Stimulated activated CD4-positive, alpha-beta T cell treated with anti-CD3 and anti-CD28 coated beads, TNF-alpha, amount 100 ng/mL, for 4 hours (primary cell): ENCODE results near the gene SNRPD2.
"Not testable (repeated sequence)": the region's sequence is repeated elsewhere in the genome, so short reads cannot be mapped to it uniquely, and the experiment has no call there.

Source experiments
- DNase-seq, 3 experiments: peaks; one replicate each; pipeline ENCODE4 v3.0.0-alpha.2; 2020; ENCODE audit warnings: low read depth in 3 of 3

The SNRPD2 gene

DNA sequence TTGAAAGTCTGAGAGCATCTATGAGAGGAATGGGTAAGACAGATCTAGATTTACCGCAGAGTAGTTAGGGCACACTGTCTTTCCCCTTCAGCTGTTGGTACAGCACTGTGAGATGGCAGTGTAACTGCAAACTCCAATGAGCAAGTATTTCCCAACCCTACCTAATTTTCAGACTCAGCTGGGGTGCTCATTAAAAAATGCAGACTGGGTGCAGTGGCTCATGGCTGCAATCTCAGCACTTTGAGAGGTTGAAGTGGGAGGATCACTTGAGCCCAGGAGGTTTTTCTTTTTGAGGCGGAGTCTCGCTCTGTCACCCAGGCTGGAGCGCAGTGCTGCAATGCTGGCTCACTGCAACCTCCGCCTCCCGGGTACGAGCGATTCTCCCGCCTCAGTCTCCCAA lies 13.4 kb upstream of the SNRPD2 start:
- DNase-seq, result no peak

DNA sequence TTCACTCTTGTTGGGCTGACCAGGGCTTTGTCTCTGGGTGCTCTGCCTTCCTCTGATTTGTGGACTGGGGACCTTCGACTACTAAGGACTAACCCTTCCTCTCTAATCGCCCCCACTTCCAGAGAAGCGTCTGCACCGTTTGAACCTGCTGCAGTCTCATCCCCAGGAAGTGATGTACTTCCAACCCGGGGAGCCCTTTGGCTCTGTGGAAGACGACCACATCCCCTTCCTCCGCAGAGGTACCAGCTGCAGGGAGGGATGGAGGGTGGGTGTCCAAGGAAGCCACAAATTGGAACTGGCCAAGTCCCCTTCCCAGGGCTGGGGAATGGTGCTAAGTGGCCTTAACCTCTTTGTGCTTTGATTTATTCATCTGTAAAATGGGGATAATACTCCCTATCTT lies 9.9 kb upstream of the SNRPD2 start:
- no peak for DNase-seq

DNA sequence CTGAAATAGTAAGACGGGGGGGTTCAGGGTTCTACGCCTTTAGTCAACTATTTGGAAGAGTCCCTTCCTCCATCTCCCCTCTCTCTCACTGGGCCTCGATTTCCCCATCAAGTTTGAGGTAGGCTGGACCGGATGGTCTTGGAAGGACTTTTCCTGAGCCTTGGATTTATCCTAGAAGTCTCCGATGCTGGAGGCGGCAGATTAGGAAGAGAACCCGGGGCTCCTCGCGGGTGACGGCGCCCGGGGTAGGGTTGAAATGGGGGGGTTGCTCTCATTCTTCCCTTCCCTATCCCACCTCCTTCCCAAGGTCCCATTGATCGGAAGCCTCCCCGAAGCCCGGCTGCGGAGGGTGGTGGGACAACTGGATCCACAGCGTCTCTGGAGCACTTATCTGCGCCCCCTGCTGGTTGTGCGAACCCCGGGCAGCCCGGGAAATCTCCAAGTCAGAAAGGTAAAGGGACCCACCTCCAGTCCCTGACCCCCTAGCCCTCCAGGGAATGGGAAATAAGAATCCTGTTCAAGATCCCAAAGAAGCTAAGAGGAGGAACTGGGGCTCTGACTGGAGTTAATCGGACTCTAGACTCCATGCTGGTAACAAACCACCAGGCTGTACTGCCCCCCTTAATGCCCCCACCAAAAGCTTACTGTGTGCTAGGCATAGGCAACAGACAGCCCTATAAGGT lies 1.5 kb upstream of the SNRPD2 start:
- peak; percentile 59 to 66 (median 63) for DNase-seq

DNA sequence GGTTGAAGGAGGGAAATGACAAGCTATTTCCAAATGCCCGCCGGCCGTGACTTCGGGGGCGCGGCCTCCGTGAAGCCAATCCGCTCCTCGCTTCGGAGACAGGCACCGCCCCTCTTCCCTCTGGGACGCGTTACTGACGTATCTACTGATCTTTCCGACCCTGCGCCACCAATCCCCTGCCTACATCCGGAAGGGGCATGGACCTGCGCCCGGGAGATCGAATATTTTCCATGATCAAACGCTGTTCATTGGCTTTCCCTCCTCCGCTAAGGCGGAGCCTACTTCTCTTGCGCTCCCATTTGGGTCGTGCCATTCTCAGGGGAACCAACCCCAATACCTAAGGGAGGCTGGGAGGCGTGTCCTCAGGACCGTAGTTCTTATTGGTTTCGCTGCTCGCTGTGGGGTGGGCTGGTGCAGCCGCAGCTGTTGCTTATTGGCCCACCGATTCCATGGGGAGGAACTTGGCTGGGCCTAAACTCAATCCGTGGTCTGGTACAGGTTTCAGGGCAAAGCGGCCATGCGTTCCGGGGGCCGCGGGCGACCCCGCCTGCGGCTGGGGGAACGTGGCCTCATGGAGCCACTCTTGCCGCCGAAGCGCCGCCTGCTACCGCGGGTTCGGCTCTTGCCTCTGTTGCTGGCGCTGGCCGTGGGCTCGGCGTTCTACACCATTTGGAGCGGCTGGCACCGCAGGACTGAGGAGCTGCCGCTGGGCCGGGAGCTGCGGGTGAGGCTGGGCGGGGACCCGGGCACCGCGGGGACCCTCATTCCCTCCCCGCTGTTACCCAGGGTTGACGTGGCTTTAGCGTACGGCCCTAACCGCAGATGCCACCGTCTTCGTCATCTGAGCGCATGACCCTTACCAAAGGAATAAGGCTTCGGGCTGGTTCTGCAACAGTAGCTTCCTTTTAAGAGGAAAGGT lies 693 bp upstream of the SNRPD2 start, which contains the start of gene QPCTL:
Gene QPCTL (plus strand): TSS at position 480 of the 919 bp plus-strand sequence. CDS start 38 bp downstream, at position 518.
- peak; percentile 83 to 93 (median 93) for DNase-seq

DNA sequence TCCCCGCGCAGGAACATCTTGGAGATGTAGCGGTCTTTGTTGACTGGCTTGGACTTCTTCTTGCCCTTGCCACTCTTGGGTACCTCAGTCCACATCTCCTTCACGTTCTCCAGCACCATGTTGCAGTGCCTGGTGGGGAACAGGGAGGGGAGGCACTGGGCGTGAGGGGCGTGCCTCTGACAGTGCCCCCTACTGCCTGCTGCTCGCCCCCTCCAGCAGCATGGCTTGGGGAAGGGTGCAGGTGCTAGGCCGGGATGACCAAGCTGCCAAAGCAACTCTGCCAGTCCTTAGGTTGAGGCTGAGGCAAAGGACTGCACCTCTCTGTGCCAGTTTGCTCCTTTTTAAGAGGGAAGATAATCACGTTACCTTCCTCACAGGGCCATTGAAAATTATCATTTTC lies 4.2 kb downstream of the SNRPD2 start:
- no peak for DNase-seq

DNA sequence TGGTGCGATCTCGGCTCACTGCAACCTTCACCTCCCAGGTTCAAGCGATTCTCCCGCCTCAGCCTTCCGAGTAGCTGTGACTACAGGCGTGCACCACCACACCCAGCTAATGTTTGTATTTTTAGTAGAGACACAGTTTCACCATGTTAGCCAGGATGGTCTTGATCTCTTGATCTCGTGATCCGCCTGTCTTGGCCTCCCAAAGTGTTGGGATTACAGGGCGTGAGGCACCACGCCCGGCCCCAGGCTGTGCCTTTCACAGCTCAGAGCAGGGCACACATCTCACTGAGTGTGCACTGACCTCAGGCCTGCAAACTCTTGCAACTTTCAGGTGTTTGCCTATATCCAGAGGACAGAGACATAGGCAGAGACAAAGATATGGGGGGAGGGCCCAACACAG lies 6.7 kb downstream of the SNRPD2 start:
- DNase-seq, result not testable (repeated sequence)

DNA sequence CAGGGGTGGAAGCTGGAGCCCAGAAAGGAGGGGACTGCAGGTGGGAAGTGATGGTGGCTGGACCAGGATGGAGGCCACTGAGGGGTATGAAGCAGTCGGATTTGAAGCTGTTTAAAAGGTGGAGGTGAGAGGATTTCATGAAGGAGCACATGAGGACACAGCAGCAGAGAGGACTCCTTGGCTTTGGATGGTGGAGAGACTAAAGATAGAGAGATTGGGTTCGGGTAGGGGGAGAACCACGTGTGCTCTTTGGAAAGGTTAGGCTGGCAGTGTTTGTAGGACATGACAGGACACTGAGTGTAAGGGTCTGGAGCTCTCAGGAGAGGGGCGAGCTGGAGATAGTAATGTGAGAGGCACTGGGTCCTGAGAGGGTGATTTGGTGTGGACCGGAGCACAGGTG lies 8.8 kb downstream of the SNRPD2 start:
- DNase-seq, result no peak

DNA sequence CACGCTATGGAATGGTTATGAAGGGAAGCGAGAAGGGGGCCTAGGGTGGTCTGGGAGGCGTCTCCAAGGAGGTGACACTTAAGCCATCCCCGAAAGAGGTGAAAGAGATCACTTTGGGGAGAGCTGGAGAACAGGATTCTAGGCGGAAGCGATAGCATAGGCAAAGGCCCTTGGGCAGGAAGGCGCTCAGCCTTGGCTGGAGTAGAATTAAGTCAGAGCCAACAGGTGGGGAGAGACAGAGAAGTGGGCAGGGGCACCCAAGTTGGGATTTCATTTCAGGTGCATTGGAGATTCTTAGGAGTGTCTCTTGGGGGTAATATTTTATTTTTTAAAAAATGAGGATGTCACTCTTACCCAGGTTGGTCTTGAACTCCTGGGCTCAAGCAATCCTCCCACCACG lies 9.6 kb downstream of the SNRPD2 start:
- DNase-seq, result no peak

DNA sequence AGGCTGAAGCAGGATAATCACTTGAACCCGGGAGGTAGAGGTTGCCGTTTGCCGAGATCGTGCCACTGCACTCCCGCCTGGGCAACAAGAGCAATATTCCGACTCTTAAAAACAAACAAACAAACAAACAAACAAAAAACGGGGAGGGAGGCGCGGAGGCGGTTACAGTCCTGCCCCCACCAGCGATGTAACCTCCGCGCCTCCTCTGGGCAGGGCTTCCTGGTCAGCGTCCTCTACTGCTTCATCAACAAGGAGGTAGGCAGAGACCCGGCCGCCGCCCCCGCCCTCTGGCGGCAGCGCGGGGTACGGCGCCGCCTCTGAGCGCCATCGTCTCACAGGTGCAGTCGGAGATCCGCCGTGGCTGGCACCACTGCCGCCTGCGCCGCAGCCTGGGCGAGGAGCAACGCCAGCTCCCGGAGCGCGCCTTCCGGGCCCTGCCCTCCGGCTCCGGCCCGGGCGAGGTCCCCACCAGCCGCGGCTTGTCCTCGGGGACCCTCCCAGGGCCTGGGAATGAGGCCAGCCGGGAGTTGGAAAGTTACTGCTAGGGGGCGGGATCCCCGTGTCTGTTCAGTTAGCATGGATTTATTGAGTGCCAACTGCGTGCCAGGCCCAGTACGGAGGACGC lies 10.2 kb downstream of the SNRPD2 start:
- DNase-seq, result peak; percentile 69 to 73 (median 73)

DNA sequence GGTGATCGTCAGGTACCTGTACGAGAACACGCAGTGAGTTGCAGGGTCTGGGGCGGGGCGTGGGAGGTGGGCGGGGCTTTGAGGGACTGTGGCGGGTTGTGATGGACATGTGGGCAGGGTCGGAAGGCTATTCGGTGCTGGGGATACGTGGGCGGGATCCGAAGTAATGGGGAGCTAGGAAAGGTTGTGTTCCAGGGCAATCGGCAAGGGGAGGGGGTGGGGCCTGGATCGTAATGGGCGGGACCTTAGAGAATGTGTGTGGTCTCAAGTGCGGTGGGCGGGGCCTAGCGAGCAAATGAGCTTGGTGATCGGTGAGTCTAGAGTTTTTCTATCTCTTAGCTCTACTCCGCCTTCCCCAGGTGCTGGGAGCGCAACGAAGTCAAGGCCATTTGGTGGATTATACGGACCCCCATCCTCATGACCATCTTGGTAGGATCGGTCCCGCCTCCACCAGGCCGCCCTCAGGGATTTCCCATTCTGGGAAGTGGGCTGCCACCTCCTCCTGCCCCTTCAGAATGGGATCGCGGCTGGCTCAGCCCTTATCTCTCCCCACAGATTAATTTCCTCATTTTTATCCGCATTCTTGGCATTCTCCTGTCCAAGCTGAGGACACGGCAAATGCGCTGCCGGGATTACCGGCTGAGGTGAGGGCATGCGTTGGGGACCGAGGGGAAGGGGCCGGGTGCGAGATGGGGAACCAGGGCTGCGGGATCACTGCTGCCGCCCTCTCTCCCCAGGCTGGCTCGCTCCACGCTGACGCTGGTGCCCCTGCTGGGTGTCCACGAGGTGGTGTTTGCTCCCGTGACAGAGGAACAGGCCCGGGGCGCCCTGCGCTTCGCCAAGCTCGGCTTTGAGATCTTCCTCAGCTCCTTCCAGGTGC lies 14.2 kb downstream of the SNRPD2 start:
- peak; percentile 62 to 80 (median 78) for DNase-seq

DNA sequence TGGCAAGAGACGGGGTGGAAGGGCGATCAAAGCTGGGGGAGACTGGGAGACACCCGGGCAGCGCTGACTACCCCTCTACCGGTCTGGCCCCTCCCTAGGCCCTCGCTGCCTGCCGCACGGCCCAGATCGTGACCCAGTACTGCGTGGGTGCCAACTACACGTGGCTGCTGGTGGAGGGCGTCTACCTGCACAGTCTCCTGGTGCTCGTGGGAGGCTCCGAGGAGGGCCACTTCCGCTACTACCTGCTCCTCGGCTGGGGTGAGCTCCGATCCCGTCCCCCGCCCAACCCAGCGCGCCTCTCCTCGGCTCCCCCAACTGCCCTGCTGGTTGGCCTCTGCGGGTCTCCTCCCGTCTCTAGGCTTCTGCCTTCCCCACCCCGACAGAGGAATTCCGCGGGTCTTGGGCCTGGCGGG lies 14.9 kb downstream of the SNRPD2 start:
- DNase-seq, result peak; percentile 35 to 73 (median 66)

DNA sequence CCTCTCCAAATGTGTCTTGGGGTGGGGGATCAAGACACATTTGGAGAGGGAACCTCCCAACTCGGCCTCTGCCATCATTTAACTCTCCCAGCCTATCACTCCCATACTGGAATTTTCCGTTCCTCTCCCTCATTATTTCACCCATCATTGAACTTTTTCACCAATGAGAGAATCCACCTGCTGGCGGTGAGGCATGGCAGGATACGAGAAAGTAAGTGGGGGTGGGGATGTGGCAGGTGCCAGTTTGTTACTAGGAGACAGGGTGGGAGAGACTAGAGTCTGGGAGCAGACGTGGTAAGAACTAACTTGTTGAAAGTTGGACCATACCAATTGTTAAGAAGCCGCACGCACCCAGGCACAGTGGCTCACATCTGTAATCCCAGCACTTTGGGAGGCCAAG lies 16.8 kb downstream of the SNRPD2 start:
- no peak for DNase-seq

DNA sequence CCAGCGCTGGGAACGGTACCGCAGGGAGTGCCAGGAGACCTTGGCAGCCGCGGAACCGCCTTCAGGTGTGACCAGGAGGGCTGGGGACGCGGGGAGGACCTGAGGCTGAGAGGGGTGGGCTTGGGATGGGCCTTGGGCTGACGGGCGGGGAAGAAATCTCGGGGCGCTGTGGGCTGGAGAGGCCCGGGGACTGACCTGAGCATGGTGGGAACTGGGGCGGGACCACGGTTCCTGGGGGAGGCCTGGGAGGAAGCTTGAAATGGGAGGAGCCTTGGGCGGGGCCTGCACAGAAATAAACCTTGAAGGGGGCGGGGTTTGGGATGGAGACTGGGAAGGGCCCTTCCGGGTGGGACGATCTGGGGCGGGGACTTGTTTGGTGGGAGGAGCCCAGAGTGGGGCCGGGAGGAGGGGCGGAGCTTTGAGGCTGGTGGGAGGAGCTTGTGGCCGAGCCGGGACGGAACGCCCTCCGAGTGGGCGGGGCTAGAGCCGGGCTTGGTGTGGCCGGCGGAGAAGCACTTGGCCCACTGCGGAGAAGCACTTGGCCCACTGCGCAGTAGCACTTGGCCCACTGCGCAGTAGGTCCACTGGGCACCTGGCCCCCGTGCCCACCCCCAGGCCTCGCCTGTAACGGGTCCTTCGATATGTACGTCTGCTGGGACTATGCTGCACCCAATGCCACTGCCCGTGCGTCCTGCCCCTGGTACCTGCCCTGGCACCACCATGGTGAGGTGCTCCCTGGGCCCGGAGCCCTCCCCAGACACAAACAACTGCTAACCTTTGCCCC lies 20.9 kb downstream of the SNRPD2 start:
- no peak for DNase-seq

DNA sequence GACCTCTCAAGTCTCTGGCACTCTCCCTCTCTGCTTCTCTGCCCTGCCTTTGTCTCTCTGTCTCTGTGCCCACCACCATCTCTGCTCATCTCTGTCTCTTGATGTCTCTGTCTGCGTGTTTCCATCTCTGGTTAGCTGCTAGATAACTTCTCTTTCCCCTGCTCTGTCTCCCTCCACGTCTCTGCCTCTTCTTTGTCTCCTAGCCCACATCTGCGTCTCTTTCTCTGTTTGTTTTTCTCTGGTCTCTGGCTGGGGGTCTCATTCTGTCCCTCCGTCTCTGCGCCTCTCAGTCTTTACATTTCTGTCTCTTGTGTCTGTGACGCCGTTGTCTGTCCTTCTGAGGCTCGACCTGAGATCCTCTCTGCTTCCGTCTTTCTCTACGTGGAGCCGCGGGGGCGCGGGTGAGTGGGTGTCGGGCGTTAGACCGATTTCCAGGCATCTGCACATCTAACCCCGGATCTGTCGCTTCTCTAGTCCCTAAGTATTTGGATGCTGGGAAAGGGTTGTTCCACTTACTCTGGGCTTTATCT lies 23.3 kb downstream of the SNRPD2 start:
- peak in 1 of 3 experiments; percentile 44 for DNase-seq

DNA sequence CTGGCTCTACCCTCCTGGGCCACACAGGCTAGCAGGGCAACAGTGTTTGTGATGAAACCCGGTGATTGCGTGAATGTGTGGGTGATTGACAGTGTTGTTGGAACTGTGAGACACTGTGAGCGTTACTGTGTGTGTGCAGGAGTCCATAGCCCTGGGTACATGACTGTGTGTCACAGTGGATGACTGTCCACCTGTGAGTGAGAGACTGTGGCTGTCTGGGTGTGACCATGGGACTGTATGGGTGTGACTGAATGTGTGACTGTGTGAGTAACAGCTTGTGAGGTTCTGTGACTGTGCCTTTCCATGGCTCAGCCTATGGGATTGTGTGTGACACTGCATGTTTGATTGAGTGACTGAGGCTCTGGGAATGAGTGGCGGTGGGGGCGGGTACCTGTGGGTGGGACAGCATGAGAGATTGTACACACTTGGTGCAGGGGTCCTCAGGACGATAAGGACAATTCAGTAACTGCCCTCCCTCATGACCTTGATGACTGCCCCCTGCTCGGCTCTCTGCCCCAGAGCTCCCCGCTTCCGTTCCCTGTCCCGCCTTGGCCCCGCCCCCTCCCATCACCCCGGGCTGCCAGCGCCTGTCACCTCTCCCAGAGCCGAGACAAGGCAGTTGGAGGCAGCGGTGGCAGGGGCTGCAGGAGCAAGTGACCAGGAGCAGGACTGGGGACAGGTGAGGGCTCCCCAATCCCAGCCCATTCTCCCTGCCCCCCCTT lies 24.0 kb downstream of the SNRPD2 start, which contains the start of gene GIPR:
Gene GIPR (plus strand): TSS at position 602 of the 722 bp plus-strand sequence. CDS start 1,300 bp downstream, outside the sequence.
- peak in 1 of 3 experiments; percentile 39 for DNase-seq

DNA sequence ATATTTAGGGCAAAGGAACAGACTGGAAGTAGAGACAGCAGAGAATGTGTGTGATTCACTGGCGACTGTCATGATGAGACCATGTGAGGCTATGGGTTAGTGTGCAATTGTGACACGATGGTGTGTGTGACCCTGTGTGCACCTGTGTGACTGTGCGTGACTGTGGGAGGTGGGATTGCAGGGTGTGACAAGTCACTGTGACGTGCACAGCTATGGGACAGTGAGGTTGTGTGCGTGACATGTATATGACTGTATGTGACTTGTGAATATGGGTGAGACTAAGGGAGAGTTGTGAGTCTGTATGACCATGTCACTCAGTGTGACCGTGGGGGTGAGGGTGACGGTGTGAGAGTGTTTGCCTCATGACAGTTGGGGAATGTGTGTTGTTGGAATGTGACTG lies 27.2 kb downstream of the SNRPD2 start:
- no peak for DNase-seq

DNA sequence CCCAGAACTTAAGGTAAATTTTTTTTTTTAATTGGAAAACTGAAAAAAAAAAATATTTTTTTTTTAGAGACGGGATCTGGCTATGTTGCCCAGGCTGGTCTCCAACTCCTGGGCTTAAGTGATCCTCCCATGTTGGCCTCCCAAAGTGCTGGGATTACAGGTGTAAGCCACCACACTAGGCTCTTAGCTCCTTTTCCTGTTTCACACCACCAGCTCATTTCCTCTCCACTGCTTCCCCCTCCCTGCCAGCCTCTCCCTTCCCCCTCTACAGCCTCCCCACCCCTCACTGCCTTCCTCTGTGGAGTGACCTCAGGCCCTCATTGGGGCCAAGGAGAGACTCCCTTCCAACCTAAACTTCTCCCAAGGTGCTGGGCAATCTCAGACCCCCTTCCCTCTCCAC lies 28.0 kb downstream of the SNRPD2 start:
- DNase-seq, result no peak

DNA sequence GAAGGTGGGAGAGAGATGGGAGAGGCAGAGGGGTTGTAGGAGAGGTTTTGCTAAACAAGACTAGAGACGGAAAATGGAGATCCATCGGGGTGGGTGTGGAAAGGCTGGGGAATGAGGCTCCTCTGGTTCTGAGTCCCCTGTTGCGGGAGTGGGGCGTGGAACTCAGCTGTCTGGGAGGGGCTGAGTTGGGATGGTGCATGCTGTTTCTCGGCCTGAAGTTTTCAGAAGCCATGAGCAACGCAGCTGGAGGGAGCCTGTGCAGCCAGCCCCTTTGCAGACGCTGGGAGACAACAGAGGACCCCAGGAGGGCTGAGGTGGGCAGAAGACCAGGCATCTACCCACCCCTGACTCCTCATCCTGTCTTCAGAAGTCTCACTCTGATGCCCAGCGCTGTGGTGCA lies 31.1 kb downstream of the SNRPD2 start:
- no peak for DNase-seq

DNA sequence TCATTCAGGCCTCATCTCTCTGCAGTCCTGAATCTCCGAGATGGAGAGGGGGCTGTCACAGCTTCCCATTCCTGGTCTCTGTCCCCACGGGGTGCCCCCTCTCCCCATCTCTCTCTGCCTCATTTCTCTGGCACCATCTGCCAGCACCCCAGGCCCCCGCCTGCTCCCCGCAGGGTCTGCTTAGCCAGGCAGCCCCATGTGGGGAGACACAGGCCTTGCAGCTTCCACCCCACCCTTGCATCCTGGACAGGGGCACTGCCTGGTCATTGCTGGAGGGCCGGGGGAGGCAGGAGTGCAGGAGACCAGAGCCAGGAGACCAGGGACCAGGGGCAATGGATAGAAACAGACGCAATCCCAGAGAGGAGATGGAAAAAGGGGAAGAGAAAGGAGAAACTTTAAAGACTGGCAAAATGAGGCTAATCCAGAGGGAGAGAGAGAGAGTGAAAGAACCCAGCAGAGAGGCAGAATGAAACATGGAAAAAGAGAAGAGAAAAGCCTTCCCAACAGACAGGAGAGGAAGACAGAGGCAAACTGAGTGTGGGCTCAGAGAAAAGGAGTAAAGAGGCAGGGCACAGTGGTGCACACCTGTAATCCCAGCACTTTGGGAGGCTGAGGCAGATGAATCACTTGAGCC lies 32.5 kb downstream of the SNRPD2 start:
- DNase-seq, result no peak
